CD8-positive, alpha-beta memory T cell (primary cell): Measurements from ENCODE around the gene CFAP43. TPM values are rescaled to one million over a fixed set of nuclear protein-coding genes. Genes with fewer than 3 reads are reported as not detected.
"Not testable (repeated sequence)": the region's sequence is repeated elsewhere in the genome, so short reads cannot be mapped to it uniquely, and the experiment has no call there.

Experiments
- CTCF ChIA-PET: fragments of 350-600 bp; sonication (Branson Sonifier 250); formaldehyde crosslinking; loops from one replicate; lab custom pipeline; 2021; ENCODE audit warnings: antibody characterized with exemption; lab: Charles Lee
- POLR2A ChIA-PET: fragments of 350-600 bp; sonication (Branson Sonifier 250); formaldehyde crosslinking; loops from one replicate; lab custom pipeline; 2021; ENCODE audit warnings: antibody characterized with exemption; lab: Charles Lee
- DNase-seq, 5 donors: peaks; one replicate each; pipeline versions ENCODE4 v3.0.0 to v3.0.0-alpha.2; 2020 to 2022; ENCODE audit warnings: mixed read lengths in 1 of 5
- H3K27ac ChIP-seq: one replicate; pipeline ENCODE4 v1.7.0; 2013; ENCODE audit warnings: low read depth, mild to moderate bottlenecking, low read length, moderate library complexity
- H3K27me3 ChIP-seq: 2 replicates; pipeline ENCODE4 v1.7.0; 2013; ENCODE audit warnings: low read length, mild to moderate bottlenecking; ENCODE audit not compliant: insufficient read depth, poor library complexity, severe bottlenecking
- H3K36me3 ChIP-seq: 2 replicates; pipeline ENCODE4 v1.7.0; 2013; ENCODE audit warnings: mild to moderate bottlenecking, low read length, moderate library complexity; ENCODE audit not compliant: insufficient read depth
- H3K4me1 ChIP-seq: 2 replicates; pipeline ENCODE4 v1.7.0; 2013; ENCODE audit warnings: mild to moderate bottlenecking, low read length, moderate library complexity; ENCODE audit not compliant: insufficient read depth
- H3K4me3 ChIP-seq: 2 replicates; pipeline ENCODE4 v1.7.0; 2013; ENCODE audit warnings: mild to moderate bottlenecking, low read length
- H3K9me3 ChIP-seq: 2 replicates; pipeline ENCODE4 v1.7.0; 2013; ENCODE audit warnings: mild to moderate bottlenecking, low read length
- H3K27ac Mint-ChIP-seq, 8 donors: one replicate each; pipeline ENCODE4 v1.8.0; 2020 to 2021; ENCODE audit warnings: mixed read lengths in 8 of 8, mild to moderate bottlenecking in 6 of 8, inconsistent platforms in 3 of 8, moderate library complexity in 3 of 8
- H3K27me3 Mint-ChIP-seq, 2 donors: one replicate each; pipeline ENCODE4 v1.8.0; 2020 to 2021; ENCODE audit warnings: mixed read lengths in 2 of 2, mild to moderate bottlenecking in 1 of 2, moderate library complexity in 1 of 2
- H3K36me3 Mint-ChIP-seq, 3 donors: one replicate each; pipeline ENCODE4 v1.8.0; 2020 to 2021; ENCODE audit warnings: mixed read lengths in 3 of 3, inconsistent platforms in 1 of 3, mild to moderate bottlenecking in 1 of 3
- H3K4me1 Mint-ChIP-seq, 3 donors: one replicate each; pipeline ENCODE4 v1.8.0; 2020 to 2021; ENCODE audit warnings: mixed read lengths in 3 of 3, inconsistent platforms in 1 of 3, mild to moderate bottlenecking in 1 of 3
- H3K4me3 Mint-ChIP-seq, 7 donors: one replicate each; pipeline ENCODE4 v1.8.0; 2020 to 2021; ENCODE audit warnings: mixed read lengths in 7 of 7, mild to moderate bottlenecking in 6 of 7, moderate library complexity in 4 of 7, inconsistent platforms in 2 of 7
- H3K9me3 Mint-ChIP-seq, 5 donors: one replicate each; pipeline ENCODE4 v1.8.0; 2020 to 2022; ENCODE audit warnings: mixed read lengths in 5 of 5, mild to moderate bottlenecking in 3 of 5, moderate library complexity in 2 of 5, inconsistent platforms in 1 of 5
- polyA plus RNA-seq: library from polyadenylated mRNA; unstranded; fragments of 300-500 nt; fragmentation: Illumina TruSeq; gene quantifications from one replicate; pipeline ENCODE4 v1.2.3, GENCODE V29; 2021
- total RNA-seq, 2 experiments: library from RNA; stranded (reverse); gene quantifications; one replicate each; pipeline ENCODE4 v1.2.3, GENCODE V29; 2021

Gene CFAP43
- total and polyA plus RNA-seq, 3 experiments from 2014 or later = 0.07 TPM; not detected in 2

- no peak for DNase-seq
- no peaks in the 10 kb centered on the region for H3K9me3 ChIP-seq
- CTCF ChIA-PET = no interaction called here
- no peak overlapping the region for H3K4me3 ChIP-seq
- peaks cover 5 to 46% of the 10 kb centered on the region in 2 donors for H3K27me3 Mint-ChIP-seq
- no peaks in the 10 kb centered on the region for H3K4me1 ChIP-seq
- H3K4me3 Mint-ChIP-seq = no peak overlapping the region
- no peaks in the 10 kb centered on the region for H3K9me3 Mint-ChIP-seq
- no peak overlapping the region for H3K27ac Mint-ChIP-seq
- no peaks in the 10 kb centered on the region for H3K36me3 Mint-ChIP-seq
- H3K4me1 Mint-ChIP-seq = no peaks in the 10 kb centered on the region
- no peaks in the 10 kb centered on the region for H3K36me3 ChIP-seq
- POLR2A ChIA-PET = no interaction called here
- no peak overlapping the region for H3K27ac ChIP-seq
- no peaks in the 10 kb centered on the region for H3K27me3 ChIP-seq
Observed at GRCh38 chr10:104195706-104196105, 36.5 kb downstream of the CFAP43 start.

- Histone ChIP-seq H3K4me3 (no peak overlapping the region), H3K36me3 (no peaks in the 10 kb centered on the region), H3K27ac (no peak overlapping the region), H3K27me3 (no peaks in the 10 kb centered on the region), H3K4me1 (no peaks in the 10 kb centered on the region), H3K9me3 (no peaks in the 10 kb centered on the region)
- H3K4me1 Mint-ChIP-seq = no peaks in the 10 kb centered on the region
- H3K4me3 Mint-ChIP-seq = no peak overlapping the region
- no peaks in the 10 kb centered on the region for H3K36me3 Mint-ChIP-seq
- POLR2A ChIA-PET = no interaction called here
- no peak overlapping the region for H3K27ac Mint-ChIP-seq
- CTCF ChIA-PET = no interaction called here
- no peak for DNase-seq
- H3K9me3 Mint-ChIP-seq = no peaks in the 10 kb centered on the region
- peaks cover 5 to 58% of the 10 kb centered on the region in 2 donors for H3K27me3 Mint-ChIP-seq
Observed at GRCh38 chr10:104193787-104194186, 38.4 kb downstream of the CFAP43 start.

GRCh38 chr10:104190695-104191094 is 41.5 kb downstream of the CFAP43 start:
- H3K4me1 Mint-ChIP-seq = no peaks in the 10 kb centered on the region
- H3K9me3 ChIP-seq = no peaks in the 10 kb centered on the region
- H3K9me3 Mint-ChIP-seq = no peaks in the 10 kb centered on the region
- H3K4me3 Mint-ChIP-seq = no peak overlapping the region
- ChIA-PET CTCF (no interaction called here), POLR2A (no interaction called here)
- no peaks in the 10 kb centered on the region for H3K36me3 Mint-ChIP-seq
- no peak overlapping the region for H3K27ac ChIP-seq
- no peak for DNase-seq
- H3K27ac Mint-ChIP-seq = peak overlapping the region in 1 of 8 donors; percentile 8
- H3K4me3 ChIP-seq = no peak overlapping the region
- no peaks in the 10 kb centered on the region for H3K36me3 ChIP-seq
- H3K27me3 ChIP-seq = no peaks in the 10 kb centered on the region
- H3K4me1 ChIP-seq = no peaks in the 10 kb centered on the region
- peaks cover 6 to 50% of the 10 kb centered on the region in 2 donors for H3K27me3 Mint-ChIP-seq

- H3K36me3 Mint-ChIP-seq = no peaks in the 10 kb centered on the region
- no peak overlapping the region for H3K4me3 Mint-ChIP-seq
- H3K27ac Mint-ChIP-seq = no peak overlapping the region
- POLR2A ChIA-PET = no interaction called here
- H3K4me3 ChIP-seq = no peak overlapping the region
- H3K36me3 ChIP-seq = no peaks in the 10 kb centered on the region
- H3K9me3 ChIP-seq = no peaks in the 10 kb centered on the region
- H3K27ac ChIP-seq = no peak overlapping the region
- H3K27me3 ChIP-seq = no peaks in the 10 kb centered on the region
- CTCF ChIA-PET = no interaction called here
- no peaks in the 10 kb centered on the region for H3K4me1 ChIP-seq
- peaks cover 0 to 4% (median 0%) of the 10 kb centered on the region in 3 donors for H3K4me1 Mint-ChIP-seq
- peaks cover 4 to 24% of the 10 kb centered on the region in 2 donors for H3K27me3 Mint-ChIP-seq
- DNase-seq = no peak
- no peaks in the 10 kb centered on the region for H3K9me3 Mint-ChIP-seq
Observed at GRCh38 chr10:104183682-104184081, 48.5 kb downstream of the CFAP43 start.

GRCh38 chr10:104174136-104174535 is 58.0 kb downstream of the CFAP43 start:
- POLR2A ChIA-PET, H3K27ac Mint-ChIP-seq, H3K27me3 ChIP-seq, H3K9me3 Mint-ChIP-seq, DNase-seq, CTCF ChIA-PET, H3K36me3 ChIP-seq, H3K36me3 Mint-ChIP-seq, H3K9me3 ChIP-seq, H3K4me3 Mint-ChIP-seq, H3K4me3 ChIP-seq, H3K27ac ChIP-seq: not testable (repeated sequence)
- H3K4me1 ChIP-seq = peaks cover 17% of the 10 kb centered on the region
- peaks cover 13 to 21% (median 15%) of the 10 kb centered on the region in 3 donors for H3K4me1 Mint-ChIP-seq
- peaks cover 10 to 12% of the 10 kb centered on the region in 2 donors for H3K27me3 Mint-ChIP-seq

GRCh38 chr10:104170610-104171254 is 61.4 kb downstream of the CFAP43 start:
- Mint-ChIP-seq H3K36me3 (peaks cover 0 to 5% (median 0%) of the 10 kb centered on the region in 3 donors), H3K4me1 (peaks cover 13 to 17% (median 15%) of the 10 kb centered on the region in 3 donors), H3K27ac (peak overlapping the region in 3 of 8 donors; percentile 12 to 73 (median 47)), H3K9me3 (peaks cover 5 to 10% (median 6%) of the 10 kb centered on the region in 5 donors), H3K27me3 (peaks cover 16 to 31% of the 10 kb centered on the region in 2 donors), H3K4me3 (peak overlapping the region in 3 of 7 donors; percentile 0 to 16 (median 0))
- Histone ChIP-seq H3K4me1 (peaks cover 17% of the 10 kb centered on the region), H3K27ac (no peak overlapping the region), H3K27me3 (no peaks in the 10 kb centered on the region), H3K36me3 (no peaks in the 10 kb centered on the region), H3K9me3 (no peaks in the 10 kb centered on the region), H3K4me3 (no peak overlapping the region)
- peak in 2 of 5 donors; percentile 40 to 71 for DNase-seq
- POLR2A ChIA-PET = no interaction called here
- CTCF ChIA-PET = interaction anchor here (0.8 kb wide), 1 partner anchor 48 kb away, joined by 3 read pairs; no protein-coding TSS in a partner anchor

- ChIA-PET CTCF (no interaction called here), POLR2A (interaction anchor here (0.6 kb wide), 1 partner anchor 34 kb away, joined by 4 read pairs; no protein-coding TSS in a partner anchor)
- no peak overlapping the region for H3K27ac Mint-ChIP-seq
- no peak overlapping the region for H3K4me3 Mint-ChIP-seq
- H3K9me3 Mint-ChIP-seq = peaks cover 13 to 19% (median 17%) of the 10 kb centered on the region in 5 donors
- H3K9me3 ChIP-seq = peaks cover 6% of the 10 kb centered on the region
- no peak overlapping the region for H3K4me3 ChIP-seq
- H3K27me3 Mint-ChIP-seq = peaks cover 38 to 61% of the 10 kb centered on the region in 2 donors
- H3K27ac ChIP-seq = no peak overlapping the region
- H3K36me3 ChIP-seq = no peaks in the 10 kb centered on the region
- DNase-seq = no peak
- H3K4me1 Mint-ChIP-seq = no peaks in the 10 kb centered on the region
- H3K27me3 ChIP-seq = no peaks in the 10 kb centered on the region
- no peaks in the 10 kb centered on the region for H3K4me1 ChIP-seq
- H3K36me3 Mint-ChIP-seq = peaks cover 0 to 25% (median 1%) of the 10 kb centered on the region in 3 donors
Observed at GRCh38 chr10:104155591-104155990, 76.6 kb downstream of the CFAP43 start.

- Mint-ChIP-seq H3K36me3 (peaks cover 0 to 25% (median 1%) of the 10 kb centered on the region in 3 donors), H3K4me3 (no peak overlapping the region), H3K27ac (no peak overlapping the region), H3K27me3 (peaks cover 37 to 80% of the 10 kb centered on the region in 2 donors), H3K4me1 (no peaks in the 10 kb centered on the region), H3K9me3 (peaks cover 13 to 19% (median 17%) of the 10 kb centered on the region in 5 donors)
- Histone ChIP-seq H3K36me3 (no peaks in the 10 kb centered on the region), H3K27ac (no peak overlapping the region), H3K27me3 (no peaks in the 10 kb centered on the region), H3K9me3 (peaks cover 6% of the 10 kb centered on the region), H3K4me1 (no peaks in the 10 kb centered on the region), H3K4me3 (no peak overlapping the region)
- CTCF ChIA-PET = no interaction called here
- no peak for DNase-seq
- POLR2A ChIA-PET = no interaction called here
Observed at GRCh38 chr10:104151737-104152136, 80.4 kb downstream of the CFAP43 start.
